ENCODE data around the gene ART5. TPM values are rescaled to one million over a fixed set of nuclear protein-coding genes. Genes with fewer than 3 reads are reported as not detected.

Gene ART5
- total and polyA plus RNA-seq, 7 donors: 0.65 to 4.4 (median 2.4) TPM

GRCh38 chr11:3671334-3672254 lies 29.8 kb upstream of the ART5 start, which contains the start of gene CHRNA10:
Gene CHRNA10 (minus strand): TSS chr11:3671384. CDS start chr11:3671312, 72 bp downstream.
- intact Hi-C loops (cut with DNase I): no loop called here
- H3K36me3 ChIP-seq (ENCODE audit: insufficient read depth in 1 of 2, low read depth in 1 of 2): peaks cover 5 to 91% of the 10 kb centered on the region in 2 donors
- no peaks in the 10 kb centered on the region for H3K9me3 ChIP-seq
- no peak for DNase-seq
- peak in 2 of 4 donors; percentile 10 to 18 for ATAC-seq
- no peaks in the 10 kb centered on the region for H3K27me3 ChIP-seq (ENCODE audit: insufficient read depth in 3 of 3, low read length in 2 of 3)
- no peak within 1 kb of the TSS for H3K27ac ChIP-seq
- no peak within 1 kb of the TSS for H3K4me3 ChIP-seq
- no peaks in the 10 kb centered on the region for H3K4me1 ChIP-seq
- TF ChIP-seq CTCF (IDR thresholded peaks at IDR 0.05): no peak
- 60 to 76% (median 70%) methylated on average over 9 of the region's 9 CpGs for WGBS, 3 donors

DNA sequence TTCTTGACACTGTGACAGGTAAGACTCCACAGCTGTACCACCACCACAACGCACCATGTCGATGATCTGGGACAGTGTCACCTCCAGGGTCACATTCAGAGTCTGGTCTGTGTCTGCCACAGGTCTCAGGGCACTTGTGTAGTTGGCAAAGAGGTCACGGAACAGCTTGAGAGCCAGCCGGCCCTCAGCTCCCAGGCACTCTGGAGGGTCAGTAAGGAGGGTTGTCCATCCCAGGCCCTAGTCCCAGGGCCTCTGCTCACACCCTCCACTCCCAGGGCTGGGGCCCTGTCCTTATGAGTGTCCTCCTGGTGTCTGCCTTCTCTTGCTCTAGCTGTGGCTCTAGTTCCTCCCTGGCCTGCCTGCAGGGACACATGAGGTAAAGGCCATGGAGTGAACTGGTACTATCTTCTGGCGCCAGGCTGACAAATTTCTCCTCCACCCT lies 28.0 kb upstream of the ART5 start:
- Histone ChIP-seq H3K4me3 (no peak overlapping the region), H3K27me3 (ENCODE audit: insufficient read depth in 3 of 3, low read length in 2 of 3) (no peaks in the 10 kb centered on the region), H3K36me3 (ENCODE audit: insufficient read depth in 1 of 2, low read depth in 1 of 2) (peaks cover 2 to 90% of the 10 kb centered on the region in 2 donors), H3K9me3 (no peaks in the 10 kb centered on the region), H3K4me1 (no peaks in the 10 kb centered on the region), H3K27ac (no peak overlapping the region)
- no peak for TF ChIP-seq CTCF (IDR thresholded peaks at IDR 0.05)
- WGBS, 3 donors: 82 to 94% (median 84%) methylated on average over 5 of the region's 5 CpGs
- DNase-seq: no peak
- intact Hi-C loops (cut with DNase I): no loop called here
- peak in 2 of 4 donors; percentile 15 to 20 for ATAC-seq

DNA sequence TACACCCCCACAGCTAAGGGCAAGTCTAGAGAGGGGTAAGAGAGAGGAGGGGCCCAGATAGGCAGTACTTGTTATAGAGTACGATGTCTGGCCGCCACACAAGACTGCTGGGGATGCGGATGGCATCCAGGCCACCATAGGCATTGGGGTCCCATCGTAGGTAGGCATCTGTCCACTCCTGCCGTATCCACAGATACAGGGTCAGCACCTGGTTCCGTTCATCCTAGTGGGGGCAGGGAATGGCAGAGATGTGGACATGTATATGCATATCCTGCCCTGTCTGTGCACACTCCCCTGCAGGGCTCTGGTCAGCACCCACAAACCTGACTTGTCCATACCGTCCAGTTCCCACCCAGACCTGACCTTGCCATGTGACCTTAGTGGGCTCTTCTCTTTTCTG lies 27.3 kb upstream of the ART5 start:
- Histone ChIP-seq H3K4me3 (no peak overlapping the region), H3K9me3 (no peaks in the 10 kb centered on the region), H3K27ac (no peak overlapping the region), H3K4me1 (no peaks in the 10 kb centered on the region), H3K36me3 (ENCODE audit: insufficient read depth in 1 of 2, low read depth in 1 of 2) (peaks cover under 1 to 90% of the 10 kb centered on the region in 2 donors), H3K27me3 (ENCODE audit: insufficient read depth in 3 of 3, low read length in 2 of 3) (no peaks in the 10 kb centered on the region)
- no peak for TF ChIP-seq CTCF (IDR thresholded peaks at IDR 0.05)
- 90 to 95% (median 93%) methylated on average over 7 of the region's 7 CpGs for WGBS, 3 donors
- ATAC-seq (no peak), DNase-seq (no peak)
- intact Hi-C loops (cut with DNase I): no loop called here

DNA sequence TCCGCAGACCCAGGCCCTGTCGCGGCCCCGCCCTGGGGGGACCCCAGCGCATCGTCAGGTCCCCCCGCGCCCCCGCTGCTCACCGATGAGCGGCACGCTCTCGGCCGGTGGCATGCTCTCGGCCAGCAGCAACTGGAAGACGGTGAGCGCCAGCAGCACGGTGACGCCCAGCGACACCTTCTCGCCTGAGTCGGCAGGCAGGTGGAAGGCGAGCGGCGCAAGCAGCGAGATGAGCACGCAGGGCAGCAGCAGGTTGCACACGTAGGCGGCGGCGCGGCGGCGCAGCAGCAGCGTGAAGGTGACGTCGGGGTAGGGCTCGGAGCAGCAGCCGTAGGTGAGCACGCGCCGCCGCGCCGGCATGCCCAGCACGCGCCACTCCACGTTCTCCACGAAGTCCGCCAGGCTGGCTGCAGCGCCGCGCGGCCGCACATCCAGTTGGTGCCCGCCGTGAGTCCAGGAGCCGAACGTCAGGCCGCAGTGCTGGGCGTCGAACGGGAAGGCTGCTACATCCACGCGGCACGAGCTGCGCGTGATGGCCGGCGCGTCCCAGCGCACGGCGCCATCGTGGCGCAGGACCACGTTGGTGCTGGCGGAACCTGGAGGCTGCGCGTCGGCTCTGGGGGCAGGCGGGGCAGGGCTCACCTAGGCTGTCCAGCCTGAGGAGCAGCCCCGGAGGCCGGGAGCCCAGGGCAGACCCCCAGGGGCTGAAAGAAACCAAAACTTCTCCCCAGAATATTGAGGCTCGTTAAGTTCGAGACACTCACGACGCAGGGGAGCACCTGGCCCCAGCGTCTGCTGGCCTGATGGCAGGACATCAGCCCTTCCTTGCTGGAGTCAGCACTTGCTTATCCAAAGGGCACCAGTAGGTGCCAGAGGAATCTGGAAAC lies 25.6 kb upstream of the ART5 start:
- peak in 1 of 2 donors; percentile 54 for DNase-seq

More for the DNA sequence above, 25.6 kb upstream of the ART5 start:
- no peaks in the 10 kb centered on the region for H3K4me1 ChIP-seq
- ATAC-seq: no peak
- no peaks in the 10 kb centered on the region for H3K27me3 ChIP-seq (ENCODE audit: insufficient read depth in 3 of 3, low read length in 2 of 3)
- WGBS, 3 donors: 97 to 98% (median 98%) methylated on average over 89 of the region's 89 CpGs
- intact Hi-C loops (cut with DNase I): no loop called here
- H3K9me3 ChIP-seq: no peaks in the 10 kb centered on the region
- H3K4me3 ChIP-seq: no peak overlapping the region
- no peak for TF ChIP-seq CTCF (IDR thresholded peaks at IDR 0.05)
- H3K27ac ChIP-seq: no peak overlapping the region
- H3K36me3 ChIP-seq (ENCODE audit: insufficient read depth in 1 of 2, low read depth in 1 of 2): peaks cover 0 to 84% of the 10 kb centered on the region in 2 donors

Data from psoas muscle (tissue), 8 donors.